Endodermal cell (in vitro differentiated cells): ENCODE results near the gene SLC22A17. TPM values are rescaled to one million over a fixed set of nuclear protein-coding genes. Genes with fewer than 3 reads are reported as not detected.

ENCODE experiments used
- DNase-seq: peaks from one replicate; pipeline ENCODE4 v3.0.0-alpha.2; 2017
- H3K27ac ChIP-seq: 2 replicates; pipeline ENCODE4 v1.5.1; 2013; ENCODE audit warnings: mild to moderate bottlenecking, low read depth, low read length, moderate library complexity
- H3K27me3 ChIP-seq: 2 replicates; pipeline ENCODE4 v1.6.1; 2013; ENCODE audit warnings: mild to moderate bottlenecking, low read length, moderate library complexity; ENCODE audit not compliant: insufficient read depth, control insufficient read depth, poor library complexity, severe bottlenecking
- H3K36me3 ChIP-seq: 2 replicates; pipeline ENCODE4 v1.7.0; 2013; ENCODE audit warnings: mild to moderate bottlenecking, low read length, moderate library complexity; ENCODE audit not compliant: control insufficient read depth, insufficient read depth
- H3K4me1 ChIP-seq: one replicate; pipeline ENCODE4 v1.7.0; 2013; ENCODE audit warnings: low read length; ENCODE audit not compliant: control insufficient read depth, insufficient read depth
- H3K4me3 ChIP-seq: 2 replicates; pipeline ENCODE4 v1.5.1; 2013; ENCODE audit warnings: mild to moderate bottlenecking, low read length, moderate library complexity
- H3K9ac ChIP-seq: 2 replicates; pipeline ENCODE4 v1.6.1; 2013; ENCODE audit warnings: mild to moderate bottlenecking, low read length, moderate library complexity; ENCODE audit not compliant: poor library complexity, severe bottlenecking; ENCODE audit errors: extremely low read depth
- H3K9me3 ChIP-seq: 2 replicates; pipeline ENCODE4 v1.6.1; 2013; ENCODE audit warnings: mild to moderate bottlenecking, low read length, moderate library complexity; ENCODE audit not compliant: control insufficient read depth
- H3K27ac Mint-ChIP-seq: 2 replicates; pipeline ENCODE4 v1.8.0; 2020; ENCODE audit warnings: mixed read lengths
- H3K27me3 Mint-ChIP-seq: 2 replicates; pipeline ENCODE4 v1.8.0; 2021; ENCODE audit warnings: mild to moderate bottlenecking, mixed read lengths; ENCODE audit not compliant: insufficient read depth
- H3K36me3 Mint-ChIP-seq: 2 replicates; pipeline ENCODE4 v1.8.0; 2020; ENCODE audit warnings: low read depth, mixed read lengths
- H3K4me1 Mint-ChIP-seq: 2 replicates; pipeline ENCODE4 v1.8.0; 2020; ENCODE audit warnings: mixed read lengths
- H3K4me3 Mint-ChIP-seq: 2 replicates; pipeline ENCODE4 v1.8.0; 2020; ENCODE audit warnings: mild to moderate bottlenecking, moderate library complexity, mixed read lengths
- H3K9me3 Mint-ChIP-seq: 2 replicates; pipeline ENCODE4 v1.8.0; 2020; ENCODE audit warnings: mild to moderate bottlenecking, mixed read lengths
- CTCF ChIP-seq: fragments of 200-600 bp; sonication (generic); conservative IDR thresholded peaks from 2 replicates; pipeline ENCODE4 v1.5.0; 2021; ENCODE audit warnings: antibody characterized with exemption, mild to moderate bottlenecking
- WGBS, 2 experiments: methylation state at CpG; one replicate each; pipeline versions ENCODE4 v1.1.5 to v1.1.7; 2013; ENCODE audit warnings: missing lambda C conversion rate in 2 of 2, mixed read lengths in 1 of 2; ENCODE audit not compliant: insufficient coverage in 1 of 2, insufficient read length in 1 of 2; 5-methylcytosine and 5-hydroxymethylcytosine counted together
- total RNA-seq, 2 donors: library from RNA; stranded (reverse); fragmentation: NEBNext Ultra II Directional in 1 of 2; extraction: Animal tissue kit (Norgen Biotek cat#: 25700) in 1 of 2; gene quantifications; 2 replicates in 1 of 2; 3 replicates in 1 of 2; pipeline ENCODE4 v1.2.1, GENCODE V29; 2021

SLC22A17 gene
- total RNA-seq, 2 donors from 2014 or later: 49.9 to 89.0 TPM

- Mint-ChIP-seq H3K27me3 (peaks cover 47% of the 10 kb centered on the region), H3K4me1 (no peaks in the 10 kb centered on the region), H3K4me3 (no peak overlapping the region), H3K9me3 (no peaks in the 10 kb centered on the region), H3K27ac (no peak overlapping the region), H3K36me3 (no peaks in the 10 kb centered on the region)
- Histone ChIP-seq H3K27me3 (no peaks in the 10 kb centered on the region), H3K4me3 (no peak overlapping the region), H3K4me1 (no peaks in the 10 kb centered on the region), H3K27ac (no peak overlapping the region), H3K36me3 (no peaks in the 10 kb centered on the region), H3K9ac (no peak overlapping the region), H3K9me3 (no peaks in the 10 kb centered on the region)
- TF ChIP-seq CTCF: no peak
- DNase-seq: no peak
- WGBS, 2 experiments: 80% methylated on average over 3 of the region's 3 CpGs; no CpG with 5 or more reads in 1 of the 2 experiments
Measured at GRCh38 chr14:23381871-23382270, 29.2 kb upstream of the SLC22A17 start.

- H3K27me3 ChIP-seq: no peaks in the 10 kb centered on the region
- no peak overlapping the region for H3K9ac ChIP-seq
- no peak overlapping the region for H3K27ac ChIP-seq
- H3K27me3 Mint-ChIP-seq: peaks cover 48% of the 10 kb centered on the region
- 83 to 87% methylated on average over 2 to 4 of the region's 4 CpGs for WGBS, 2 experiments
- DNase-seq: no peak
- TF ChIP-seq CTCF: no peak
- H3K4me3 Mint-ChIP-seq: no peak overlapping the region
- no peak overlapping the region for H3K27ac Mint-ChIP-seq
- H3K36me3 Mint-ChIP-seq: no peaks in the 10 kb centered on the region
- no peaks in the 10 kb centered on the region for H3K36me3 ChIP-seq
- no peaks in the 10 kb centered on the region for H3K4me1 ChIP-seq
- no peak overlapping the region for H3K4me3 ChIP-seq
- no peaks in the 10 kb centered on the region for H3K4me1 Mint-ChIP-seq
- H3K9me3 ChIP-seq: no peaks in the 10 kb centered on the region
- no peaks in the 10 kb centered on the region for H3K9me3 Mint-ChIP-seq
Measured at GRCh38 chr14:23380976-23381375, 28.3 kb upstream of the SLC22A17 start.

GRCh38 chr14:23380197-23380914 lies 27.7 kb upstream of the SLC22A17 start:
- Mint-ChIP-seq H3K4me3 (no peak overlapping the region), H3K9me3 (no peaks in the 10 kb centered on the region), H3K4me1 (no peaks in the 10 kb centered on the region), H3K27ac (no peak overlapping the region), H3K36me3 (no peaks in the 10 kb centered on the region), H3K27me3 (peaks cover 49% of the 10 kb centered on the region)
- no peaks in the 10 kb centered on the region for H3K4me1 ChIP-seq
- WGBS, 2 experiments: 88% methylated on average over 14 to 16 of the region's 16 CpGs
- H3K27ac ChIP-seq: no peak overlapping the region
- peak; percentile 8 for TF ChIP-seq CTCF
- H3K4me3 ChIP-seq: no peak overlapping the region
- DNase-seq: no peak
- H3K9me3 ChIP-seq: no peaks in the 10 kb centered on the region
- no peak overlapping the region for H3K9ac ChIP-seq
- no peaks in the 10 kb centered on the region for H3K36me3 ChIP-seq
- no peaks in the 10 kb centered on the region for H3K27me3 ChIP-seq
